ENCODE results near the gene PMEPA1.

PMEPA1 gene

DNA sequence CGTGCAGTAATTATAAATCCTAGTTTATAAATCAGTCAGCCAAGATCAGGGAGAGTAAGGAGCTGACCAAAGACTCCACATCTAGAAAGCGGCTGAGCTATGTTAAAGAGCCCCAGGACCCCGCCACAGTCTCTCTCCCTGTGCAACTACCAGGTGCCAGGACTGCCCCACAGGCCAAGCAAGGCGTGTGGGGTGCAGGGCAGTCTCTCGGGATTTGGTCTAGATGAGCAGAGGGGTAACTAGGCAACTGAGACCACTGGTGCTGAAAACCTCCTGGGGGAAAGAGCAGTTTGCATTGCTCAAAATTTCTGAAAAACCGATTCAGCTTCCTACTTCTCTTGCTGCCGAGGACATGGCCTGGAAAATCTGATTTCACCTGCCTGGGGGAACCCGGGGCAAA, 10.4 kb downstream of the PMEPA1 start:
- Mint-ChIP-seq H3K4me3 (no peak overlapping the region), H3K27me3 (ENCODE audit: low read depth, poor library complexity) (peaks cover 20% of the 10 kb centered on the region), H3K9me3 (no peaks in the 10 kb centered on the region), H3K4me1 (peaks cover 29% of the 10 kb centered on the region), H3K36me3 (ENCODE audit: low read depth) (no peaks in the 10 kb centered on the region), H3K27ac (no peak overlapping the region)
- TF ChIP-seq, protein P1, sequence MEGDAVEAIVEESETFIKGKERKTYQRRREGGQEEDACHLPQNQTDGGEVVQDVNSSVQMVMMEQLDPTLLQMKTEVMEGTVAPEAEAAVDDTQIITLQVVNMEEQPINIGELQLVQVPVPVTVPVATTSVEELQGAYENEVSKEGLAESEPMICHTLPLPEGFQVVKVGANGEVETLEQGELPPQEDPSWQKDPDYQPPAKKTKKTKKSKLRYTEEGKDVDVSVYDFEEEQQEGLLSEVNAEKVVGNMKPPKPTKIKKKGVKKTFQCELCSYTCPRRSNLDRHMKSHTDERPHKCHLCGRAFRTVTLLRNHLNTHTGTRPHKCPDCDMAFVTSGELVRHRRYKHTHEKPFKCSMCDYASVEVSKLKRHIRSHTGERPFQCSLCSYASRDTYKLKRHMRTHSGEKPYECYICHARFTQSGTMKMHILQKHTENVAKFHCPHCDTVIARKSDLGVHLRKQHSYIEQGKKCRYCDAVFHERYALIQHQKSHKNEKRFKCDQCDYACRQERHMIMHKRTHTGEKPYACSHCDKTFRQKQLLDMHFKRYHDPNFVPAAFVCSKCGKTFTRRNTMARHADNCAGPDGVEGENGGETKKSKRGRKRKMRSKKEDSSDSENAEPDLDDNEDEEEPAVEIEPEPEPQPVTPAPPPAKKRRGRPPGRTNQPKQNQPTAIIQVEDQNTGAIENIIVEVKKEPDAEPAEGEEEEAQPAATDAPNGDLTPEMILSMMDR (IDR thresholded peaks at IDR 0.05): no peak
- no peak for DNase-seq

DNA sequence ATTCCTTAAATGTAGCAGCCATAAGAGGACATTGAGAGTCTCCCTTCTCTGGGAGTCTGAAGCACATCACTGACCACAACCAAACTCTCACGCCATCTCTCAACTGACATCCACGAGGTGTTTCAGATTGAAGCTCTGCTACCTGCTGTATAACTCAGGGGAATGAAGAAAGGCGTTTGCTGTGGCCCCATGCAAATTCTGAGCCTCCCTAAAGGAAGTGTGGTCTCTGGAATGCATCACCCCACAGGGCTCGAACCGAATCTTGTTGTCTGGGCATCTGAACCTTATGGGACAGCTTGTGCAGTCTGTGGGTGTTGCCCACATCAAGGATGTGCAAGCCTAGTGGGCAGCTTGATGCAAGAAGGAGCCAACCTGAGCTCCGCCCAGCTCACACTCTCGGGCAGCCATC, 10.9 kb downstream of the PMEPA1 start:
- TF ChIP-seq, protein P1 (IDR thresholded peaks at IDR 0.05): no peak
- H3K27ac Mint-ChIP-seq: no peak overlapping the region
- peaks cover 31% of the 10 kb centered on the region for H3K4me1 Mint-ChIP-seq
- DNase-seq: no peak
- no peaks in the 10 kb centered on the region for H3K9me3 Mint-ChIP-seq
- no peaks in the 10 kb centered on the region for H3K36me3 Mint-ChIP-seq (ENCODE audit: low read depth)
- peaks cover 16% of the 10 kb centered on the region for H3K27me3 Mint-ChIP-seq (ENCODE audit: low read depth, poor library complexity)
- H3K4me3 Mint-ChIP-seq: no peak overlapping the region

DNA sequence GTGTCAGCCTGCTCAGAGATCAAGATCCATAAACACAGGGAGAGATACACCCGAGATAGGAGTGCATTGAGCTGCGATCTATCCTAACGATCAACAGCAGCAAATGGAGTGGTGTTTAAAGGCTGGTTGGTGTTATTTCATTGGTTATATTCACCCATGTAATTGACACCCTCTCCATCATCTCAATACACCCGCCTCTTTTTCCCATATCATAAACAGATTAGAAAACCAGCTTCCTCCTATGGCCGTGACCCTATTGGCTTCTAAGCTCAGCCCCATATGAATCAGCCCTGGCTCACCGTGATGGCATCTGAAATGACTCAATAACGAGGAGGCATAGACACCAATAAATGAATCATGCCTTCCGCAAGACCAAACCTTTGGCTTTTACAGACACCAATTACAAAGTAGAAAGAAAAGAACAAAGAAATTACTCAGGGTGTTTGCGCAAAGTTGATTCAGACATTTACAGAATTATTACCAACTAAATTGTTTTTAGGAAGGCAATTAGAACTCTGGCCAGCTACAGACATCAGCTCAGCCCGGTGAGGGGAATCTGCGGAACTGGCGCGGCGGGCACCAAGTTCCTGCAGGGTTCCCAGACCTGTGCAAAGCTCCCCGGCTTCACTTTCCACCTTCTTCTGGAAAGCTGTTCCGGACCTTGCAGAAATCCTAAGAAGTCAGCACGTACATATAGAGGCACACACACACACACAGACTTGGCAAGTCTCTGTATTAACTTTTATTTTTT, 11.5 kb downstream of the PMEPA1 start:
- DNase-seq: no peak
- no peak overlapping the region for H3K4me3 Mint-ChIP-seq

DNA sequence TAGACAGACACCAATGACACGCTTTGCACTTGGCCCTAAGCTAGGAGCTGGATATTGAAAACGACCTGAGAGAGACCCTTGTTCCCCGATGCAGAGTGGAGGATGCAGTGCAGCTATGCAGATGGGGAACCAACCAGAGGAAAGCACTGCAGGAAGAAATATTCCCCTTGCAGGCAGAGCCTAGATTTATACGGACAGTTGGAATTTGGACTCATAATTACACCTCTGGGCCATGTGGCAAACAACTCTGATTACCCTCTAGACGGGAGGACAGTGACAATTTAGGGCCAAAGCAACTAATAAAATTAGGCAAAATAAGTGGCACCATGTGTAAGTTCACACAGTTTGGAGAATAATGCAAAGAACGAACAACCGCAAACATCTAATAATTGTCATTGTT, 12.3 kb downstream of the PMEPA1 start:
- DNase-seq: no peak
- Mint-ChIP-seq H3K4me1 (peaks cover 42% of the 10 kb centered on the region), H3K27me3 (ENCODE audit: low read depth, poor library complexity) (peaks cover 16% of the 10 kb centered on the region), H3K27ac (no peak overlapping the region), H3K9me3 (no peaks in the 10 kb centered on the region), H3K4me3 (no peak overlapping the region), H3K36me3 (ENCODE audit: low read depth) (no peaks in the 10 kb centered on the region)
- TF ChIP-seq, protein P1 (IDR thresholded peaks at IDR 0.05): no peak

More for the DNA sequence above, 11.5 kb downstream of the PMEPA1 start:
- TF ChIP-seq, protein P1 (IDR thresholded peaks at IDR 0.05): no peak
- no peaks in the 10 kb centered on the region for H3K36me3 Mint-ChIP-seq (ENCODE audit: low read depth)
- peaks cover 16% of the 10 kb centered on the region for H3K27me3 Mint-ChIP-seq (ENCODE audit: low read depth, poor library complexity)
- peaks cover 37% of the 10 kb centered on the region for H3K4me1 Mint-ChIP-seq
- no peaks in the 10 kb centered on the region for H3K9me3 Mint-ChIP-seq
- no peak overlapping the region for H3K27ac Mint-ChIP-seq

DNA sequence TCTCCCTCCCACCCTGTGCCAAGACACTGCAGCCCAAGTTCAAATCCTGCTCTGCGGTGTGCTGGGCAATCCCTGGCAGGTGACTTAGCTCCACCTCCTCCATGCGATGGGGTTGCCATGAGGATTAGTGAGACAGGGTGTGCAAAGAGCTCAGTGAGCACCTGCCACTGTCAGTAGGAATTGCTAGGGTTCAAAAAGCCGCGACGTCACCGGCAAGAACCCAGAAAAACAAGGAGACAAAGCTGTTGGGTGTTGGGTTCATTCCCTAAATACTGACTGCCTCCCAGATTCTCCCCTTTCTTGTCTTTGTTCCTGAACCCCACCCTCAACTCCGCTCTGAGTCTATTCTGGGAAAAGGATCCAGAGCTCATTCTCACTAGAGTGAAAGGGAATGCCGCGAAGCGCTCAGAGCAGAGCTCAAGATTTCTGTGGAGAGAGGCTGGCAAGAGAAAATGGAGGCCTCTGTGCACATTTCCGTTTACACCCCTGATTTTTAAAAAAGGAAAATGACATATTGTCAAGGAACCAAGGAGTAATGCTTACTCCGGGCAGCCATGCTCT, 13.3 kb downstream of the PMEPA1 start:
- H3K27me3 Mint-ChIP-seq (ENCODE audit: low read depth, poor library complexity): peaks cover 9% of the 10 kb centered on the region
- H3K4me1 Mint-ChIP-seq: peaks cover 43% of the 10 kb centered on the region
- no peak overlapping the region for H3K27ac Mint-ChIP-seq
- DNase-seq: no peak
- no peak overlapping the region for H3K4me3 Mint-ChIP-seq
- H3K36me3 Mint-ChIP-seq (ENCODE audit: low read depth): no peaks in the 10 kb centered on the region
- H3K9me3 Mint-ChIP-seq: no peaks in the 10 kb centered on the region
- TF ChIP-seq, protein P1 (IDR thresholded peaks at IDR 0.05): no peak

DNA sequence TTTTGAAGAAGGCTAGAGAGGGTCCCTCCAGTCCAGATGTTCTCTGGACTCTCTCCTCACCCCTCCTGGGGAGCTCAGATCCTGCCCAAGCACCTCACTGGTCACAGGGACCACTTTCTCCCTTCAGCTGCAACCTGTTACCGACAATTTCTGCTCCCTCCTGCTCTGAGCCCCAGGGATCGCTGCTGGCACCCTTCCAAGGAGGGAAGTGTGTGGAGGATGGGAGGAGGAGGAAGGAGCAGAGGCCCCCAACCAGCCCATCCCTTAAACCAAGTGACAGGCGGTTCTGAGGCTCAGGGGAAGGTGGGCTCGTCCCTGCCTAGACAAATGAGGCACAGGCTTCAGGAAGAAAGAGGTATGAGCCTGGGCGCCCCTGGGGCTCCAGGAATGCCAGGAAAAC, 13.9 kb downstream of the PMEPA1 start:
- Mint-ChIP-seq H3K4me3 (no peak overlapping the region), H3K36me3 (ENCODE audit: low read depth) (no peaks in the 10 kb centered on the region), H3K27me3 (ENCODE audit: low read depth, poor library complexity) (peaks cover 8% of the 10 kb centered on the region), H3K4me1 (peaks cover 43% of the 10 kb centered on the region), H3K9me3 (no peaks in the 10 kb centered on the region), H3K27ac (no peak overlapping the region)
- no peak for DNase-seq
- TF ChIP-seq, protein P1 (IDR thresholded peaks at IDR 0.05): no peak
